Colonic mucosa (tissue), 4 donors: ENCODE results near the gene MTA3. TPM values are rescaled to one million over a fixed set of nuclear protein-coding genes. Genes with fewer than 3 reads are reported as not detected.

ENCODE experiments used
- DNase-seq: peaks from one replicate; pipeline ENCODE4 v3.0.0-alpha.2; 2020
- H3K27ac ChIP-seq: fragments of 200-600 bp; one replicate; pipeline ENCODE4 v1.8.0; 2021
- H3K27me3 ChIP-seq: fragments of 200-600 bp; one replicate; pipeline ENCODE4 v1.8.0; 2021
- H3K36me3 ChIP-seq: fragments of 200-600 bp; one replicate; pipeline ENCODE4 v1.8.0; 2021
- H3K4me1 ChIP-seq: fragments of 200-600 bp; one replicate; pipeline ENCODE4 v1.8.0; 2021; ENCODE audit warnings: mild to moderate bottlenecking
- H3K4me3 ChIP-seq: fragments of 200-600 bp; one replicate; pipeline ENCODE4 v1.8.0; 2021
- H3K9ac ChIP-seq, 2 donors: one replicate each; pipeline ENCODE4 v1.7.0; 2013; ENCODE audit warnings: control low read depth in 2 of 2, low read depth in 2 of 2, low read length in 2 of 2
- H3K9me3 ChIP-seq: fragments of 200-600 bp; one replicate; pipeline ENCODE4 v1.8.0; 2021
- CTCF ChIP-seq: fragments of 200-600 bp; IDR thresholded peaks from one replicate; pipeline ENCODE4 v1.8.0; 2022; ENCODE audit warnings: antibody characterized with exemption, mild to moderate bottlenecking
- intact Hi-C: fragments of 100-400 bp; cut with DNase I; formaldehyde crosslinking; loops from one replicate; pipeline ENCODE4 v1.14.1; 2022
- total RNA-seq, 2 donors: library from RNA; stranded (reverse); fragmentation: NEBNext Ultra II Directional in 1 of 2; extraction: Animal tissue kit (Norgen Biotek cat#: 25700) in 1 of 2; gene quantifications; one replicate each; pipeline ENCODE4 v1.2.1, GENCODE V29; 2021
- donor health status: healthy.
- donor health status: DM: no; HTN: no; CAD: no.
- donor health status: DM: no; HTN: no; CAD: no.

Gene MTA3
- total RNA-seq, 2 donors from 2014 or later = 41.4 to 46.2 TPM

DNA sequence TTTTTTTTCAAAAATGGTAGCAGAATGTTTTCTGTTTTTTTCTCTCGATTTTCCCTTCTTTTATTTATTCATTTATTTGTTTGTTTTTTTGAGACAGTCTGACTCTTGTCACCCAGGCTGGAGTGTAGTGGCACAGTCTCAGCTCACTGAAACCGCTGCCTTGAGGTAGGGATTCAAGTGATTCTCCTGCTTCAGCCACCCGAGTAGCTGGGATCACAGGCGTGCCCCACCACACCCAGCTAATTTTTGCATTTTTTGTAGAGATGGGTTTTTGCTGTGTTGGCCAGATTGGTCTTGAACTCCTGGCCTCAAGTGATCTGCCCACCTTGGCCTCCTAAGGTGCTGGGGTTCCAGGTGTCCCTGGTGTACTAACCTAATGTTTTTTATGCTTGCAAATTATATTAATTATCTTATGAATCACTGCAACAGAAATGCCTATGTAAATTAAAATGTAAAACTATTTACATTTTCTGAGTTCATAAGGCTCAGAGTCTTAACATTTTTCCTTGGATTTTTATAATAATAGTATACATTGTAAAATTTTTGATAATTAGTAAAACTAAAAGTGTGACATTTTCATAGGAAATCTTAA lies 19.2 kb downstream of the MTA3 start:
- no peak overlapping the region for H3K4me3 ChIP-seq
- no peaks in the 10 kb centered on the region for H3K9me3 ChIP-seq
- TF ChIP-seq CTCF = no peak
- no peaks in the 10 kb centered on the region for H3K4me1 ChIP-seq
- H3K27ac ChIP-seq = no peak overlapping the region
- intact Hi-C loops = no loop called here
- no peak overlapping the region for H3K9ac ChIP-seq
- H3K27me3 ChIP-seq = no peaks in the 10 kb centered on the region
- no peak for DNase-seq
- no peaks in the 10 kb centered on the region for H3K36me3 ChIP-seq

DNA sequence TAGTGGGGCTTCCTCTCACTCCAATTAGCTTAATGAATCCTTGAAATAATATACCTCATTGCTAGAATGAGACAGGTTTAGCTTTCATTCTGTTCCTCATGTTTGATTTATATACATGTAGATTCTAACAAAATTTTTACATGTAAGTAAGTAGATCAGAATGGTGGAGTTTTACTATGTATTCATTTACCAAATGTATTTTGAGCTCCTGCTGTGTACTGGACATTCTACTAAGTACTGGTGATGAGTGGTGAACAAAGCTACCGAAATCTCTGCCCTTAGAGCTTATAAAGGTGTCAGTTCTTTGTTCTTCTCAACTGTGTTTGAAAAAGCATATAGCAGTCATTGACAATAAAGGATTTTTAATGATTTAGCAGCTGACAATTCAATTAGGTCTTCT lies 19.7 kb downstream of the MTA3 start:
- intact Hi-C loops = no loop called here
- H3K36me3 ChIP-seq = no peaks in the 10 kb centered on the region

DNA sequence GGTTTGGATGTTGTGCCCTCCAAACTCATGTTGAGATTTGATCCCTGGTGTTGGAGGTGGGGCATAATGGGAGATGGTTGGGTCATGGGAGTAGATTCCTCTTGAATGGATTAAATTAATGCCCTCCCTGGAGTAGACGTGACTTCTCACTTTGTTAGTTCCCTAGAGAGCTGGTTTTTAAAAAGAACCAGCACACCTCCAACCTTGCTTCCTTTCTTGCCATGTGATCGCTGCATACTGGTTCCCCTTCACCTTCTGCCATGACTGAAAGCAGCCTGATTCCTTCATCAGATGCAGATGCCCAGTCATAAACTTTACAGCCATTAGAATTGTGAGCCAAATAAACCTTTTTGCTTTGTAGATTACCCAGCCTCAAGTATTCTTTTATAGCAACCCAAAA lies 21.7 kb downstream of the MTA3 start:
- Histone ChIP-seq H3K4me1 (no peaks in the 10 kb centered on the region), H3K27me3 (no peaks in the 10 kb centered on the region), H3K27ac (no peak overlapping the region), H3K4me3 (no peak overlapping the region), H3K36me3 (no peaks in the 10 kb centered on the region), H3K9me3 (no peaks in the 10 kb centered on the region), H3K9ac (no peak overlapping the region)
- TF ChIP-seq CTCF = no peak
- DNase-seq = no peak
- intact Hi-C loops = no loop called here

More for the DNA sequence above, 19.7 kb downstream of the MTA3 start:
- H3K27me3 ChIP-seq = no peaks in the 10 kb centered on the region
- H3K4me3 ChIP-seq = no peak overlapping the region
- no peak overlapping the region for H3K9ac ChIP-seq
- H3K4me1 ChIP-seq = no peaks in the 10 kb centered on the region
- no peak overlapping the region for H3K27ac ChIP-seq
- H3K9me3 ChIP-seq = no peaks in the 10 kb centered on the region
- no peak for TF ChIP-seq CTCF
- DNase-seq = no peak

GRCh38 chr2:42593282-42593681 lies 24.9 kb downstream of the MTA3 start:
- intact Hi-C loops = no loop called here
- no peaks in the 10 kb centered on the region for H3K36me3 ChIP-seq
- no peak overlapping the region for H3K27ac ChIP-seq
- no peaks in the 10 kb centered on the region for H3K9me3 ChIP-seq
- no peak overlapping the region for H3K9ac ChIP-seq
- no peak overlapping the region for H3K4me3 ChIP-seq
- no peak for DNase-seq
- no peaks in the 10 kb centered on the region for H3K4me1 ChIP-seq
- TF ChIP-seq CTCF = no peak
- H3K27me3 ChIP-seq = no peaks in the 10 kb centered on the region

- intact Hi-C loops = no loop called here
- Histone ChIP-seq H3K36me3 (no peaks in the 10 kb centered on the region), H3K9ac (no peak overlapping the region), H3K4me3 (no peak overlapping the region), H3K27ac (no peak overlapping the region), H3K4me1 (peaks cover 11% of the 10 kb centered on the region), H3K27me3 (no peaks in the 10 kb centered on the region), H3K9me3 (no peaks in the 10 kb centered on the region)
- no peak for DNase-seq
- no peak for TF ChIP-seq CTCF
Measured at GRCh38 chr2:42598656-42599055, 30.2 kb downstream of the MTA3 start.
